Measurements from ENCODE around the gene SLC25A40.
A peak's percentile ranks its signal among the peaks of the same experiment; 100 is the strongest.
"Not testable (repeated sequence)": the region's sequence is repeated elsewhere in the genome, so short reads cannot be mapped to it uniquely, and the experiment has no call there.

Gene SLC25A40, protein sequence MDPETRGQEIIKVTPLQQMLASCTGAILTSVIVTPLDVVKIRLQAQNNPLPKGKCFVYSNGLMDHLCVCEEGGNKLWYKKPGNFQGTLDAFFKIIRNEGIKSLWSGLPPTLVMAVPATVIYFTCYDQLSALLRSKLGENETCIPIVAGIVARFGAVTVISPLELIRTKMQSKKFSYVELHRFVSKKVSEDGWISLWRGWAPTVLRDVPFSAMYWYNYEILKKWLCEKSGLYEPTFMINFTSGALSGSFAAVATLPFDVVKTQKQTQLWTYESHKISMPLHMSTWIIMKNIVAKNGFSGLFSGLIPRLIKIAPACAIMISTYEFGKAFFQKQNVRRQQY

DNA sequence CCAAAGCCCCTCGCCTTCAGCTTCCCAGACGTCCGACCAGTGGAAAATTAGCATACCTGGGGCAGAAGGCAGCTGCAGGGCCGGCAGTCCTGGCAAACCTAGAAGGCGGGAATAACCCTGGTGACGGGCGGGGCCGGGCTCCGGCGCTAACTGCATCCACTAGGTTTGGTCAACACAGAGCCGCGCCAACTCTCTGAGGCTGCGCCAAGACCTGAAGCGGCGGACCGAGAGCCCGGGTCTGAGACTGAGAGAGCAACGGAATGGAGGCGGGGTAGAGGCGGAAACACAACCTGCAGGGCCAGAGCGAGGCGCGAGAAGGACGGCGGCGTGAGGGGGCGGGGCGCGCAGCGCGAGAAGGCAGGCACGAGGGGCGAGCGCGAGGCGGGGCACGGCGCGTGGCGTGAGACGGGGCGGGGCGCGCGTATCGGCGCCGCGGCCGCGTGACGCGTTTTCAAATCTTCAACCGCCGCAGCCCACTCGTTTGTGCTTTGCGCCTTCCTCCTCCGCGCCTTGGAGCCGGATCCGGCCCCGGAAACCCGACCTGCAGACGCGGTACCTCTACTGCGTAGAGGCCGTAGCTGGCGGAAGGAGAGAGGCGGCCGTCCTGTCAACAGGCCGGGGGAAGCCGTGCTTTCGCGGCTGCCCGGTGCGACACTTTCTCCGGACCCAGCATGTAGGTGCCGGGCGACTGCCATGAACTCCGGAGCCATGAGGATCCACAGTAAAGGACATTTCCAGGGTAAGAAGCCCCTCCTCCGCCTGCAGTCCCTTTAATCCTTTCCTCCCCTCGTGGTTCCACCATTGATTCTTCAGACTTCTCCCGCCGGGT is at the start of gene SLC25A40, which contains the start of gene DBF4:
TSS of gene SLC25A40 (minus strand) at position 321 of the 829 bp plus-strand sequence. CDS start 17,633 bp downstream, outside the sequence.
TSS of gene DBF4 (plus strand) at position 454 of the 829 bp plus-strand sequence. CDS start at position 694, 240 bp downstream.
- DNase-seq, result peak; percentile 96

DNA sequence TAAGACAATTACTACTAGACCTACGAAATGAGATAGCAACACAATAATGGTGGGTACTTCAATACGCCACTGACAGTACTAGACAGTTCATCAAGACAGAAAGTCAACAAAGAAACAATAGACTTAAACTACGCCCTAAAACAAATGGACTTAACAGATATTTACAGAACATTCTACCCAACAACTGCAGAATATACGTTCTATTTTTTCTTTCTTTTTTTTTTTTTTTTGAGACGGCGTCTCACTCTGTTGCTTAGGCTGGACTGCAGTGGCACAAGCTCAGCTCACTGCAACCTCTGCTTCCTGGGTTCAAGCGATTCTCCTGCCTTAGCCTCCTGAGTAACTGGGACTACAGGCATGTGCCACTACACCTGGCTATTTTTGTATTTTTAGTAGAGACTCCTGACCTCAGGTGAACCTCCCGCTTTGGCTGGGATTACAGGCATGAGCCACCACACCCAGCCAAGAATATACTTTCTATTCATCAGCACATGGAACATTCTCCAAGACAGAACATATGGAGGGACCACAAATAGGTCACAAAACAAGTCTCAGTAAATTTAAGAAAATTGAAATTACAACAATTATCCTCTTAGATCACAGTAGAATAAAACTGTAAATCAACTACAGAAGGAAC is 46.7 kb upstream of the SLC25A40 start:
- DNase-seq, result not testable (repeated sequence)

DNA sequence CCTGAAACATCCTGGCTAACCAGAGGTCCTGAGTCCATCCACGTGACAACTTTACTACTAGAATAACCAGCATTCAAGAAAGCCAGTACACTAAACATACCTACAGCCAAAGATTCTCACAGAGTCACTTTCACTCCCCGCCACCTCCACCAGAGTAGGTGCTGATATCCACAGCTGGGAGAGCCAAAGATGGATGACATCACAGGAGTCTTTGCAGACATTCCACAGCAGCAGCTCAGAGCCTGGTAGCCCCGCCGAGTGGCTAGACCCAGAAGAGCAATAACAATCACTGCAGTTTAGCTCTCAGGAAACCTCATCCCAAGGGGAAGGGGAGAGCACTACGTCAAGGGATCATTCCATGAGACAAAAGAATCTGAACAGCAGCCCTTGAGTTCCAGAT is 44.4 kb upstream of the SLC25A40 start:
- DNase-seq, result no peak

DNA sequence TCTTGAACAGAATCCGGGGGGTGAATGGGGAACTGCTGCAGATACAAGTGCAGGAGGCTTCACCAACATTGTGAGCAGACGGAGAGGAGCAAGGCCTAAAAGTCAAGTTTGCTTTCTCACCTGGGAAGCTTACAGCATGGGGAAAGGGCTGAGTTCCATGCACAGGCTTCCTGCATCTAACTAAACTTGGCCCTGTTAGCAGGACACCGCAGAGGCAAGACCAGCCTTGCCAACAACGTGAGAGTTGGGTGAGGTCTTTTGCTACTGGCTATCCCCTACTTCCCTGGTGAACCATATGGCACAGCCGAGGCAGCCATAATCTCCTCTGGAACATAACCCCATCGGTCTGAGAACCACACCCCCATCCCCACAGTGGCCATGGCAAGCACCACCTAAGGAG is 43.7 kb upstream of the SLC25A40 start:
- DNase-seq, result no peak

DNA sequence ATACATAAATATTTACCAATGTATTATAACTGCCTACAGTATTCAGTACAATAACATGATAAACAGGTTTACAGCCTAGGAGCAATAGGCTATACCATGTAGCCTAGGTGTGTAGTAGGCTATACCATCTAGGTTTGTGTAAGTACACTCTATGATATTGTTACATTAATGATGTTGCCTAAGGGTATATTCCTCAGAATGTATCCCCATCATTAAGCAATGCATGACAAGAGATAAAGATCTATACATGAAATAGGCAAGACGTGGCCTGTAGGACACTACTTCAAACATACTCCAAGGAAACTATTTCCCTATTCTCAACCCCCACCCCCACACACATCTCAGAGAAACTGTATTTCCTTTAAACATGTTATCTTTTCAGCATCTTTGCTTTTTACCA is 42.6 kb upstream of the SLC25A40 start:
- no peak for DNase-seq

DNA sequence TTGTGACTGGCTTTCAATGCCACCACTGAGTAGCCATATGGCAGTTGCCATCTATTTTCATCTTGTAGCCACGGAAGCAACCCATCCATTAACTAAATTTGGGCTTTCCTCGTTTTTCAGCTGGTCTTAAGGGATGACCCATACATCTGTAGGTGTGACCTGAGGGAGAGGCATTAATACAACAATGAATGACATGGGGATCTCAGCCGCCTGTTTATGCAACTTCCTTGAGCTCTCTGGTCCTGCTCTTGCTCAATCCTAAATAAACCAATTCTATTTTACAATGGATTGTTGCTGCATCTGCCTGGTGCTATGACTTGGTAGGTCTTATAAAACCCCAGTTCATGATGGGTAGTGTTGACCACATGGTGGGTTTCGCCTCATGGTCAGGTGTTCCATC is 36.0 kb upstream of the SLC25A40 start:
- DNase-seq, result no peak

DNA sequence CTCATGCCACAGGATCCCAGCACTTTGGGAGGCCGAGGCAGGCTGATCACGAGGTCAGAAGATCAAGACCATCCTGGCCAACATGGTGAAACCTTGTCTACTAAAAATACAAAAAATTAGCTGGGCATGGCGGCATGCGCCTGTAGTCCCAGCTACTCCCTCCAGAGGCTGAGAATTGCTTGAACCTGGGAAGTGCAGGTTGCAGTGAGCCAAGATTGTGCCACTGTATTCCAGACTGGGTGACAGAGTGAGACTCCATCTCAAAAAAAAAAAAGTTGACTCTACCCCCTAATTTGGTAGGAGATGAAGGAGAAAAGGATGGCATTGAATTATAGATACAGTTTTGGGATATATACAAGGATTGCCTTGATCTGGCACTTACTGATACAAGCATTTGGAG is 32.7 kb upstream of the SLC25A40 start:
- not testable (repeated sequence) for DNase-seq

DNA sequence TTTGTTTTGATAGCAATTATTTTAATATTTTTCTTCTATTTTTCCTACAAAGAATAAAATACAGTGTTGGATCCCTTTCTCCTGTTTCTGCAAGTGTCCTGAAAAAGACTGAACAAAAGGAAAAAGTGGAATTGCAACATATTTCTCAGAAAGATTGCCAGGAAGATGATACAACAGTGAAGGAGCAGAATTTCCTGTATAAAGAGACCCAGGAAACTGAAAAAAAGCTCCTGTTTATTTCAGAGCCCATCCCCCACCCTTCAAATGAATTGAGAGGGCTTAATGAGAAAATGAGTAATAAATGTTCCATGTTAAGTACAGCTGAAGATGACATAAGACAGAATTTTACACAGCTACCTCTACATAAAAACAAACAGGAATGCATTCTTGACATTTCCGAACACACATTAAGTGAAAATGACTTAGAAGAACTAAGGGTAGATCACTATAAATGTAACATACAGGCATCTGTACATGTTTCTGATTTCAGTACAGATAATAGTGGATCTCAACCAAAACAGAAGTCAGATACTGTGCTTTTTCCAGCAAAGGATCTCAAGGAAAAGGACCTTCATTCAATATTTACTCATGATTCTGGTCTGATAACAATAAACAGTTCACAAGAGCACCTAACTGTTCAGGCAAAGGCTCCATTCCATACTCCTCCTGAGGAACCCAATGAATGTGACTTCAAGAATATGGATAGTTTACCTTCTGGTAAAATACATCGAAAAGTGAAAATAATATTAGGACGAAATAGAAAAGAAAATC is 31.2 kb upstream of the SLC25A40 start:
- DNase-seq, result not testable (repeated sequence)

DNA sequence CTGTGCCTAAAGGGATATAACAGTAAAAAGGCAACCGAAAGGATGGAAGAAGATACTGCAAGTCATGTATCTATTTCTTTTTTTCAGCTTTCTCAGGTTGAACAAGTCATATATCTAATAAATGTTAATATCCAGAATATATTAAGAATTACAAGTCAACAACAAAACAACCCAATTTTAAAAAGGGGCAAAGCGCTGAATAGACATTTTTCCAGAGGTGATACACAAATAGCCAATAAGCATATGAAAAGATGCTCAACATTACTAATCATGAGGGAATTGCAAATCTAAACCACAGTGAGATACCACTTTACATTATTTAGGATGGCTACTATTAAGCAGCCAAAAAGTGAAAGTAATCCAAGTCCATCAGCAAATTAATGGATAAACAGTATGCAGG is 23.1 kb upstream of the SLC25A40 start:
- no peak for DNase-seq

DNA sequence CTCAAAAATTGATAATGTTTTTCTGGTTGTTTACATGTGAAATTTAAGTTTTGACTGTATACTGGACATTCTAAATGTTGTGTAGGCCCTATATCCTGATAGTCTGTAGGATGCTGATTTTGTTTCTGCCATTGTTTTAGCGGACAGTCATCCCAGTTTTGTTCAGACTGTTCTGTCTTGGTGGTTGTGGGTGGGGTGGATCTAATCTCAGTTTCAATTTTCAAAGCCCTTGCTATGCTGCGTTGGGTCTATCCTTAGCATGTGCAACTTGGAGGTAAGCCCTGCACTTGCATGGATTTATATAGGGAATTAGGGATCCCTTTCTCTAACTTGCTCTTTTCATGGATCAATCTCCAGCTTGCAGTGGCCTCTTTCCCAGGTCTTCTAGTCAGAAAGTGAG is 19.2 kb upstream of the SLC25A40 start:
- DNase-seq, result no peak

DNA sequence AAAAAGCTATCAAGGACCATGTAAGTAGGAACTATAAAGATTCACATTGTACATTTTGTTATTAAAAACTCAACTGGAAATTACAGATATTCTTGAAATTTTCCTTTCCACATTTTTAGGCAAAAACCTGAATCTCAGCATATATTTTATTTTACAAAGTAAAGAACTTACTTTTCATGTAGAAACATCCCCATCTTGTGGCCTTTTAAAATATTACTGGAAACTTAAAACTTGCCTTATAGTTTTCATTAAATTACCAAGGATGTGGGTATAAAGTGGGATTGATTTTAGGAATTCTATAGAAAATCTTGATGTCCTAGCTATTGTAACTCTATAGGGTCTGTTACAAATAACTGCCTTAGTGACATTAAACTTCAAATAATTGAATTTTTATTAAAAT is 10.7 kb upstream of the SLC25A40 start:
- no peak for DNase-seq

DNA sequence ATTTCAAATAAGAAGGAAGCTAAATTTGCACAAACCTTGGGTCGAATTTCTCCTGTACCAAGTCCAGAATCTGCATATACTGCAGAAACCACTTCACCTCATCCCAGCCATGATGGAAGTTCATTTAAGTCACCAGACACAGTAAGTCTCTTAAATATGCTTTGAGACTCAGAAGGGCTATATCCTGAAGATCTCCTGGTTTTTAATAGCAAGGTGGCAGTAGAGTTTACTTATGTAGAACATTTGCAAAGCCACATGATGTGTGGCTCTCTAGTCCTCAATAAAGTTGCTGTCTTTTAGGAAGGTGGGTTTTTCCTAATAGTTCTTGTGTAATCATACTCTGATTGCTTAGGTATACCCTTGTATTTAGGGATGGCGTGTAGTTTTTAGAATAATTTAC is 8.9 kb upstream of the SLC25A40 start:
- DNase-seq, result no peak

DNA sequence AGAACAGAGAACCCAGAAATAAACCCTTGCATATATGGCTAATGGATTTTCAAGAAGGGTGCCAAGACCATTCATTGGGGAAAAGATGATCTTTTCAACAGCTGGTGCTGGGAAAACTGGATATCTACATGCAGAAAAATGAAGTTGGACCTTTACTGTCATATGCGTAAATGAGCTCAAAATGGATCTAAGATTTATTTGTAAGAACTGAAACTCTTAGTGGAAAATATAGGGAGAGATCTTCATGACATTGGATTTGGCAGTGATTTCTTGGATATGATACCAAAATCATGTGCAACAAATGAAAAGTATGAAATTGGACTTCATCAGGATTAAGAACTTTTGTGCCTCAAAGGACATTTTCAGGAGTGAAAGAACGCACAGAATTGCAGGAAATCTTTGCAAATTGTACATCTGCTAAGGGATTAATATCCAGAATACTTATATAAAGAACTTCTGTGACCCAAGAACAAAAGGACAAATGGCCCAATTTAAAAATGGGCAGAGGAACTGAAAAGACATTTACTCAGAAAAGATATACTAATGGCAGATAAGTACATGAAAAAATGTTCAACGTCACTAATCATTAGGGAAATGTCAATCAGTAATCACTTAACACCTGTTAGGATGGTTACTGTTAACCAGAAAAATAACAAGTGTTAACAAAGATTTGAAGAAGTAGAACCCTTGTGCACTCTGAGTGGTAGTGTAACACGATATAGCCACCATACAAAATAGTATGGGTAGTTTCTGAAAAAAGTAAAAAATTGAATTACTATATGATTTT is 6.2 kb upstream of the SLC25A40 start:
- no peak for DNase-seq

DNA sequence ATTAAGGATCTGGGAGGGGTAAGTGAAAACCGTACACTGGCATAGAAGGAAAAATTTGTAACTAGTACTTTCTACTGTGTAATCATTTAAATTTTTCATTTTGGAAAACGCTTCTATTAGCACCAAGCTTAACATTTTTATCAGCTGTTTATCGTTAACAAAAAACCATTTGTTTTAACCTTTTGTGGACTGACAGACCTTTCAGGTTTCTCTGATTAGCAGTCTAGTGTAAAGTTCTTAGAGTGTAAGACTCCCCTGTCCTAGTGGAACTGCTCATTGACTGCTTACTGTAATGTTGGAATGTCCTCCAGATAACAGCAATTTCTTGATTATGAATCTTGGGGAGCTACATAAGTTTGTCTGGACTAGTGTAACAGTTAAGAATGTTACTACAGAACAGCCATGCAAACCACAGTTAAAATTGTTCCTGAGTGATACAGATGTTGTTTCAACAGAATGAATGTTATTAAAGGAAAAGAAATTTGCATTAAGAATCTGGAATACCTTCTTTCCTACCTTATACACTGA is 2.1 kb upstream of the SLC25A40 start:
- DNase-seq, result no peak

DNA sequence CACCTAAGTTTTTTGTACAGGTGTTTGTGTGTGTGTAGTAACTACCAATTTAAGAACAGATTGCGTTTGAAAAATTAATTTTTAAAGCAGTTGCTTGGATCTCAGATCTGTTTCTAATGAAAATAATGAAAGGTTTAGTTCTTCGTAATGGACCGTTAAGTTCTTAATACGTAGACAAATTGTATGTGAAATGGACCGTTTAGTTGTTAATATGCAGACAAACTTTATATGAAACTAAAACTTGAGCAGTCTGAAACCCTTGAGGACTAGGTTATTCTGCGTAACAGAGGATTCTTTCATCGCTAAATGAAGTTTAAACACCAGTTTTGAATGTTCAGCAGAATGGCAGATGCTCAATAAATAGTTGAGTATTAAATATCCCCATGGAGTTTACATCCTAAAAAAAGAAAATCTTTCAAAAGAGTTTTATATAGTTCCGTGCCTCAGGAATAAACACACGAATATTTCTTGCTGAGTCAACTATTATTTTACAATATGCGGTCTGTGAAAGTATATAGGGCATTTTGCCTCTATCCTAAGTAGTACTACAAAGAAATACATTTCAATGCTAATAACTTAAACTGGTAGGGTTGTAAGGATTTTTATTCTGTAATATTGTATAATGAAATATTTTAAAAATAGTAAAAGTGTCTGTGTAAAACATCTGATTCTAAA is 1.3 kb upstream of the SLC25A40 start:
- no peak for DNase-seq

DNA sequence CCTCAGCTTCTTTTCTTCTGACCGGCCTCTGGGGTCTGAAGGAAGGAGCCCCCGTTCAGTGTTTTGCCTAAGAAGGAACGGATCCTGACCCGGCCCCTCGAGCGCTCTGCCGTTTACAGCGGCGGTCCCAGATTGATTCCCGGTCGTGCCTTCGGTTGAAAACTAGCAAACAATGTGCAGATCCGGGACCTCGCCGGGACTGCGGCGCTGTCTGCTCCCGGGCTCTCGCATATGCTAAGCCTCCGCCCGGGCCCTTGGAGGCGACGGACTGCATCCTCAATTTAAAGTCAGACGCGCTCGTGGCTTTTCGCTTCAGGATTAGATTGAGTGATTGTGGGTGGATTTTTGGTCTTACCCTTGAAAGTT is 692 bp upstream of the SLC25A40 start:
- no peak for DNase-seq

DNA sequence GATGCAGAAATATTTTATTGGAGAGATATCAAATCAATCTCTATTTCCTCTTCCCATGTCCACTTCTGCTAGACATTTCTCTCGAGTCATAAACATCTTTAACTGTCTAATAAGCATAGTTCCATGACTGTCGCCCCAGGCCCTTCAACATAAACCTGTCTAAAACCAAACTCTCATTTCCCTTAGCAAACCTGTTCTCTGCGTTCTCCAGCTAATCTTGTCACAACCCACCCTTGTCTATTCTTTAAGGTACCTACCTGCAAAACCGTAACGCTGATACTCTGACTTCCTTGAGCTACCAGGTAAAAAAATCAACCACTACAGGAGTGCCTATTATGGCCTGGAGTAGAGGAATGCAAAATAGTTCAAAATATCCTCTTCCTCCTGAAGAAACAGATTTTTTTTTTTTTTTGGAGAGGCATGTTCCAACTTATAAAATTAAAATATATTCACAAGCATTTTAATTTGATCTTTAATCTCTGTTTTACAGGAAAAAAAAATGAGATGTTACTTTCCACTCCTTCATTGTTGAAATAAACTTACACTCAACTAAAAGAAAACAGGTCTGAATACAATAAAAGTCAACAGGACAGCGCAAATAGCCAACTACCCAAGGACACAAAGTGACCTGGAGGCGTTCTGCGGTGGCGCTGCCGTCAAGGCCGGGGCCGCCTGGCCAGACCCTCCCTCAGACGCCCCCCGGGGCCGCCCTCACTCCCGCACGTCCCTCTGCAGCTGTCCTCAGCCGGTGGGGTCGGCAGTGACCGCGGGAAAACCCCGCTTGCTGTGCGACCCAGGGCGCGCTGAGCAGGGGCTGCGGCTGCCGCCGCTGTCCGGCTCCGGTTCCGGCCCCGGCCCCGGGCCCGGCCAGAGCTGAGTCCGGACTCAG is 765 bp downstream of the SLC25A40 start:
- no peak for DNase-seq

DNA sequence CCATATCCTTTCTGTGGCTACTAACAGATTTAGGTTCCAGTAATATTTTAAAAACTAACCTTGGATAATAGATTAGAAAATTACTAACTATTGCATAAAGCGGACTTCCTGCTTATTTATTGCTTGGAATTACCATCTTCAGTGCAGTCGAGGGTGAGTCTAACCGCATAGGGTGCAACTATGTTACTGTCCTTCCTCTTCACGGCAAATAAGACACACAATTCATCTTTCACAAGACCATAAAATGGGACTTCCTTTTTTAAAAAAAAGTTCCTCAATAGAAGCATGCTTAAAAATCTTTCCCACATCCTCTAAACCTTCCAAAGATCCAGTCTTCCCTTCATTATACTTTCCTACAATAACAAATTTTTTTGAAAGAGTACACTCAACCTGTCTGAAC is 2.1 kb downstream of the SLC25A40 start:
- DNase-seq, result no peak

DNA sequence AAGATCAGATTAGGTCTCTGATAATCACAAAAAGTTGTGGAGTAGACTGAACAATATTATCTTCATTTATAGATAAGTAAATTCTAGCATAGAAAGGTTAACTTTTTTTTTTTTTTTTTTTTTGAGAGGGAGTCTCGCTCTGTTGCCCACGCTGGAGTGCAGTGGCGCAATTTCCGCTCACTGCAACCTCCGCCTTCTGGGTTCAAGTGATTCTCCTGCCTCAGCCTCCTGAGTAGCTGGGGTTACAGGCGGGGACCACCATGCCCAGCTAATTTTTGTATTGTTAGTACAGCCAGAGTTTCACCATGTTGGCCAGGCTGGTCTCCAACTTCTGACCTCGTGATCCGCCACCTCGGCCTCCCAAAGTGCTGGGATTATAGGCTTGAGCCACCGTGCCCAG is 2.8 kb downstream of the SLC25A40 start:
- not testable (repeated sequence) for DNase-seq

DNA sequence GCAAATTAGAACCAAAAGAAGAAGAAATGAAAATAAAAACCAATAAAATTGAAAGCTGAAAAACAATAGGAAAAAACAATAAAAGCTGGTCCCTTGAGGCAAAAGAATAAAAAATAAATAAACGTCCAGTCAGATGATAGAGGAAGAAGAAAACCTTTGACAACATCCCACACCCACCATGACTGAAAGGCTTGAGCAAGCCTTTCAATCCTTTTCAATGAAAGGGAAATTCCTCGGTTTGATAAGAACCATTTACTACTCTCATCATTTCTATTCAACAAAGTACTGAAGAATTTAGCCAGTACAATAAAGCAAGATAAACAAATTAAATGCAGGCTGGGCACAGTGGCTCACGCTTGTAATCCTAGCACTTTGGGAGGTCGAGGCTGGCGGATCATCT is 3.8 kb downstream of the SLC25A40 start:
- DNase-seq, result no peak
